GM12878 (cell line): ENCODE results near the gene S100A16. TPM values are rescaled to one million over a fixed set of nuclear protein-coding genes. Genes with fewer than 3 reads are reported as not detected.

Experiments used
- ATAC-seq: fragments of 200-7000 bp; cut with Tn5 transposase; 3 replicates; pipeline ENCODE4 v1.9.1; 2020; ENCODE audit warnings: mild to moderate bottlenecking, moderate library complexity
- BruUV-seq: library from RNA; stranded (reverse); fragments of 400-500 nt; replicated peaks from 2 replicates; lab custom pipeline; 2021; lab: Mats Ljungman, UMichigan
- CTCF ChIA-PET: fragments of 300-600 bp; sonication (Branson Sonifier 250); formaldehyde crosslinking; extraction: SDS; loops from one replicate; lab custom pipeline; 2021; ENCODE audit warnings: inconsistent platforms; lab: Yijun Ruan, JAX
- POLR2A ChIA-PET: fragments of 350-600 bp; formaldehyde crosslinking; extraction: SDS; loops from one replicate; lab custom pipeline; 2021; ENCODE audit warnings: inconsistent platforms; lab: Charles Lee
- RAD21 ChIA-PET: fragments of 300-600 bp; sonication (Branson Sonifier 250); formaldehyde crosslinking; loops from one replicate; lab custom pipeline; 2023; ENCODE audit warnings: antibody characterized with exemption; ENCODE audit not compliant: unreplicated experiment; lab: Charles Lee
- SMC1A ChIA-PET: fragments of 300-600 bp; sonication (Branson Sonifier 250); formaldehyde crosslinking; loops from one replicate; lab custom pipeline; 2023; ENCODE audit not compliant: unreplicated experiment, uncharacterized antibody; lab: Charles Lee
- DNase-seq: peaks from one replicate; pipeline ENCODE4 v3.0.0-alpha.2; 2011; ENCODE audit warnings: low read depth, low spot score
- FAIRE-seq: peaks from 3 replicates; lab custom pipeline; 2011; peaks lifted over from hg19 to GRCh38; lab: Jason Lieb, UNC
- H2AFZ ChIP-seq: 2 replicates; pipeline ENCODE4 v1.6.0; 2011; ENCODE audit warnings: low read depth, low read length, control low read depth; ENCODE audit not compliant: control insufficient read depth
- H3K27ac ChIP-seq: 2 replicates; pipeline ENCODE4 v1.5.1; 2011; ENCODE audit warnings: control low read depth; ENCODE audit not compliant: control insufficient read depth, insufficient read depth
- H3K27me3 ChIP-seq, 2 experiments: replicated peaks in 1 of 2; 2 replicates each; pipeline versions ENCODE4 v1.6.0 to v1.6.1; 2011; ENCODE audit warnings: low read length in 1 of 2; ENCODE audit not compliant: control insufficient read depth in 2 of 2, insufficient read depth in 2 of 2
- H3K36me3 ChIP-seq, 2 experiments: 2 replicates each; pipeline ENCODE4 v1.5.1; 2011; ENCODE audit warnings: low read length in 1 of 2; ENCODE audit not compliant: control insufficient read depth in 2 of 2, insufficient read depth in 2 of 2
- H3K4me1 ChIP-seq: 2 replicates; pipeline ENCODE4 v1.6.1; 2011; ENCODE audit warnings: mild to moderate bottlenecking, low read length, moderate library complexity, mixed read lengths; ENCODE audit not compliant: control insufficient read depth, insufficient read depth
- H3K4me2 ChIP-seq: 2 replicates; pipeline ENCODE4 v1.6.0; 2011; ENCODE audit warnings: control low read depth; ENCODE audit not compliant: control insufficient read depth, insufficient read depth
- H3K4me3 ChIP-seq: fragments of 200-600 bp; sonication (generic); 2 replicates; pipeline ENCODE4 v1.5.1; 2016
- H3K79me2 ChIP-seq: 2 replicates; pipeline ENCODE4 v1.6.0; 2011; ENCODE audit warnings: low read length; ENCODE audit not compliant: control insufficient read depth, insufficient read depth
- H3K9ac ChIP-seq: 2 replicates; pipeline ENCODE4 v1.8.0; 2011; ENCODE audit warnings: low read length, control low read depth, mixed read lengths; ENCODE audit not compliant: control insufficient read depth, insufficient read depth
- H3K9me3 ChIP-seq: replicated peaks from 3 replicates; pipeline ENCODE4 v1.5.1; 2011; ENCODE audit warnings: mild to moderate bottlenecking, low read length; ENCODE audit not compliant: control insufficient read depth, insufficient read depth
- H4K20me1 ChIP-seq: 2 replicates; pipeline ENCODE4 v1.6.0; 2011; ENCODE audit not compliant: control insufficient read depth, insufficient read depth
- ATF2 ChIP-seq: IDR thresholded peaks from 2 replicates; pipeline ENCODE4 v1.6.1; 2012; ENCODE audit warnings: low read length, inconsistent platforms
- BCLAF1 ChIP-seq: fragments of 450-650 bp; IDR thresholded peaks from 2 replicates; pipeline ENCODE4 v1.6.1; 2017; ENCODE audit warnings: antibody characterized with exemption, mild to moderate bottlenecking, moderate library complexity
- CREM ChIP-seq: IDR thresholded peaks from 2 replicates; pipeline ENCODE4 v1.6.1; 2014; ENCODE audit warnings: antibody characterized with exemption, low read depth
- EED ChIP-seq: sonication (generic); IDR thresholded peaks from 2 replicates; pipeline ENCODE4 v1.6.1; 2016; ENCODE audit warnings: antibody characterized with exemption, low read depth
- EP300 ChIP-seq, 2 experiments: fragments of 150-350 bp in 1 of 2; IDR thresholded peaks; 2 replicates each; pipeline ENCODE4 v1.6.1; 2011 to 2012; ENCODE audit warnings: low read depth in 2 of 2, low read length in 2 of 2, borderline replicate concordance in 1 of 2, improper control_type of control experiment in 1 of 2, inconsistent platforms in 1 of 2; ENCODE audit not compliant: control insufficient read depth in 1 of 2
- GABPA ChIP-seq: IDR thresholded peaks from 2 replicates; pipeline ENCODE4 v1.6.1; 2014; ENCODE audit warnings: antibody characterized with exemption, low read depth, mild to moderate bottlenecking, inconsistent platforms
- MAX ChIP-seq: IDR thresholded peaks from 2 replicates; pipeline ENCODE4 v1.6.1; 2012; ENCODE audit warnings: low read depth, low read length, improper control_type of control experiment
- MLLT1 ChIP-seq: fragments of 450-650 bp; IDR thresholded peaks from 2 replicates; pipeline ENCODE4 v1.6.1; 2016; ENCODE audit warnings: mild to moderate bottlenecking
- NFYA ChIP-seq: IDR thresholded peaks from 2 replicates; pipeline ENCODE4 v1.6.1; 2011; ENCODE audit warnings: low read depth, mild to moderate bottlenecking, low read length, improper control_type of control experiment, borderline replicate concordance
- ZBED1 ChIP-seq: IDR thresholded peaks from 2 replicates; pipeline ENCODE4 v1.6.1; 2016; ENCODE audit warnings: borderline replicate concordance
- ZNF207 ChIP-seq: fragments of 450-650 bp; IDR thresholded peaks from 2 replicates; pipeline ENCODE4 v1.6.1; 2014; ENCODE audit warnings: antibody characterized with exemption, mild to moderate bottlenecking, borderline replicate concordance
- WGBS: methylation state at CpG from one replicate; pipeline ENCODE4 v1.1.6; 2016; ENCODE audit warnings: low lambda C conversion rate; ENCODE audit not compliant: insufficient replicate concordance, insufficient coverage; ENCODE audit errors: missing lambda C conversion rate; 5-methylcytosine and 5-hydroxymethylcytosine counted together
- in situ Hi-C: fragments of 300-500 bp; cut with MboI; formaldehyde crosslinking; loops from 9 replicates; pipeline ENCODE4 v1.14.3; 2018; ENCODE audit warnings: mixed read lengths
- intact Hi-C: fragments of 100-400 bp; cut with micrococcal nuclease; formaldehyde crosslinking; loops from one replicate; pipeline ENCODE4 v1.14.2; 2022; ENCODE audit not compliant: unreplicated experiment
- polyA plus RNA-seq, 11 experiments: library from polyadenylated mRNA; depleted of rRNA in 4 of 11; unstranded in 6 of 11; stranded (reverse) in 5 of 11; fragments of >200 nt; fragmentation: Nextera tagmentation in 4 of 11; fragmentation: Illumina TruSeq in 1 of 11; extraction: Ambion mirVana in 4 of 11; extraction: Trizol in 1 of 11; gene quantifications; 1 replicate in 1 of 11; 2 replicates in 10 of 11; pipeline versions ENCODE4 v1.2.1 to v1.2.3, GENCODE V29; 2011 to 2016; ENCODE audit warnings: inconsistent platforms in 2 of 11, missing spikeins in 2 of 11, low read depth in 1 of 11
- total RNA-seq, 4 experiments: library from RNA; depleted of rRNA in 3 of 4; stranded (reverse); fragments of >200 nt in 3 of 4; fragmentation: Illumina TruSeq in 1 of 4; extraction: Trizol in 1 of 4; gene quantifications; 2 replicates each; pipeline versions ENCODE4 v1.2.1 to v1.2.3, GENCODE V29; 2013 to 2021

S100A16 gene
- total and polyA plus RNA-seq, 10 of the 15 experiments (the other 5 are each of a cell fraction or from before 2014, with no cell fraction given), result 0.14 to 0.51 (median 0.25) TPM; not detected in 6

- CTCF ChIA-PET, result interaction anchor here (1.1 kb wide), 1 partner anchor 12 kb away, joined by 3 read pairs; no protein-coding TSS in a partner anchor
- no TSS peak for BruUV-seq
- H3K4me3 ChIP-seq, result no peak overlapping the region
- intact Hi-C loops, result no loop called here
- no peaks in the 10 kb centered on the region for H4K20me1 ChIP-seq
- no peaks in the 10 kb centered on the region for H3K4me1 ChIP-seq
- no peaks in the 10 kb centered on the region for H3K27me3 ChIP-seq
- SMC1A ChIA-PET, result interaction anchor here (1.2 to 3.6 kb wide), 2 partner anchors 12 to 21 kb away, joined by 4 to 10 read pairs; partner anchors contain the start of gene S100A13
- POLR2A ChIA-PET, result interaction anchor here (0.6 to 1.2 kb wide), 2 partner anchors 9 to 123 kb away, joined by 4 read pairs; no protein-coding TSS in a partner anchor
- no peak for ATAC-seq
- H3K9ac ChIP-seq, result no peak overlapping the region
- H3K36me3 ChIP-seq, result no peaks in the 10 kb centered on the region
- in situ Hi-C loops, result no loop called here
- RAD21 ChIA-PET, result interaction anchor here (0.7 kb wide), 1 partner anchor 32 kb away, joined by 3 read pairs; no protein-coding TSS in a partner anchor
- WGBS, result 74% methylated on average over 10 of the region's 11 CpGs
- DNase-seq, result no peak
- no peak overlapping the region for H3K27ac ChIP-seq
- no peak for FAIRE-seq
- TF ChIP-seq CREM, result no peak
- TF ChIP-seq ZNF207, result no peak
- TF ChIP-seq EED, result no peak
- TF ChIP-seq MLLT1, result no peak
- no peak for TF ChIP-seq ATF2
- TF ChIP-seq MAX, result no peak
- no peak for TF ChIP-seq BCLAF1
- no peak for TF ChIP-seq ZBED1
- no peak for TF ChIP-seq EP300 (IDR thresholded peaks at IDR 0.05; ENCODE audit: borderline replicate concordance in 1 of 2, control insufficient read depth in 1 of 2, low read depth in 2 of 2, low read length in 2 of 2)
- TF ChIP-seq NFYA, result no peak
- no peak for TF ChIP-seq GABPA
- H3K79me2 ChIP-seq, result no peaks in the 10 kb centered on the region
- H2AFZ ChIP-seq, result no peak overlapping the region
- H3K9me3 ChIP-seq, result no peaks in the 10 kb centered on the region
- no peak overlapping the region for H3K4me2 ChIP-seq
Measured at GRCh38 chr1:153606194-153606593, 6.7 kb downstream of the S100A16 start.
